Testis (tissue), 2 donors: Measurements from ENCODE around the gene DCP1A.

ENCODE experiments used
- CTCF ChIP-seq, 3 experiments: fragments of 450-650 bp in 2 of 3; fragments of 200-600 bp in 1 of 3; sonication (generic) in 1 of 3; IDR thresholded peaks; one replicate each; pipeline ENCODE4 v1.5.1; 2016 to 2019; ENCODE audit warnings: antibody characterized with exemption in 3 of 3, mild to moderate bottlenecking in 2 of 3, moderate library complexity in 1 of 3
- POLR2A ChIP-seq: fragments of 450-650 bp; IDR thresholded peaks from one replicate; pipeline ENCODE4 v1.6.1; 2017; ENCODE audit warnings: antibody characterized with exemption, mild to moderate bottlenecking, moderate library complexity

GRCh38 chr3:53234130-53234840 lies 113.1 kb downstream of the DCP1A start:
- no peak for TF ChIP-seq CTCF (IDR thresholded peaks at IDR 0.05)
- no peak for TF ChIP-seq POLR2A
